SJSA1 (cell line): Measurements from ENCODE around the gene KDR. TPM values are rescaled to one million over a fixed set of nuclear protein-coding genes. Genes with fewer than 3 reads are reported as not detected.

ENCODE experiments used
- DNase-seq, 2 experiments: peaks; one replicate each; pipeline ENCODE4 v3.0.0-alpha.2; 2015 to 2020; ENCODE audit warnings: low spot score in 2 of 2, low read depth in 1 of 2
- H3K27ac ChIP-seq: fragments of 250-450 bp; sonication (Bioruptor Pico); 2 replicates; pipeline ENCODE4 v1.5.1; 2020; ENCODE audit warnings: mild to moderate bottlenecking, moderate library complexity
- H3K27me3 ChIP-seq: fragments of 250-450 bp; sonication (Bioruptor Pico); replicated peaks from 2 replicates; pipeline ENCODE4 v1.5.1; 2020; ENCODE audit warnings: mild to moderate bottlenecking, moderate library complexity
- H3K36me3 ChIP-seq: fragments of 250-450 bp; sonication (Bioruptor Pico); 2 replicates; pipeline ENCODE4 v1.5.1; 2020; ENCODE audit warnings: mild to moderate bottlenecking
- H3K4me1 ChIP-seq: fragments of 250-450 bp; sonication (Bioruptor Pico); replicated peaks from 2 replicates; pipeline ENCODE4 v1.6.1; 2021; ENCODE audit warnings: mild to moderate bottlenecking
- H3K4me3 ChIP-seq: fragments of 250-450 bp; sonication (Bioruptor Pico); 2 replicates; pipeline ENCODE4 v1.5.1; 2020; ENCODE audit warnings: mild to moderate bottlenecking
- H3K9me3 ChIP-seq: fragments of 250-450 bp; sonication (Bioruptor Pico); replicated peaks from 2 replicates; pipeline ENCODE4 v1.5.1; 2020; ENCODE audit warnings: mild to moderate bottlenecking
- total RNA-seq: library from RNA; depleted of rRNA; stranded (reverse); fragments of >200 nt; shearing (Covaris generic); gene quantifications from 2 replicates; pipeline ENCODE4 v1.2.3, GENCODE V29; 2014

Gene KDR
- total RNA-seq, 1 experiment from 2014 or later, result 0.16 TPM

DNA sequence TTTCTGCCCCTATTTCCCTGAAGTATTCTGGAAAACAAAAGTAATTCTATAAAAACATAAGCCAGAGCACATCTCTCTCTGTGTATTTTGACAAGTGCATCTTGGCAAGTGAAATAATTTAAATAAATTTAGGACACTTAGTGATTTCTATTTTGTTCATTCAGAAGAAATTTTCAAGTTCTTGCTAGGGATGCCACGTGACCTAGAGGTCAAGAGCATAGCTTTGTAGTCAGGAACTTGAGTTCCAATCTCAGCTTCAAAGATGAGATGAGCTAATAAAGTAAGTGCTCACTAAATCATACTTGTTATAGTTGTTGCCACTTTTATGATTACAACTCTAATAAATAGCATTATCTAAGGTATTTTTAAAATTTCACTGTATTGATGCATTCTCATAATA is 13.8 kb downstream of the KDR start:
- DNase-seq, result no peak
- H3K27me3 ChIP-seq, result no peaks in the 10 kb centered on the region
- no peaks in the 10 kb centered on the region for H3K4me1 ChIP-seq

DNA sequence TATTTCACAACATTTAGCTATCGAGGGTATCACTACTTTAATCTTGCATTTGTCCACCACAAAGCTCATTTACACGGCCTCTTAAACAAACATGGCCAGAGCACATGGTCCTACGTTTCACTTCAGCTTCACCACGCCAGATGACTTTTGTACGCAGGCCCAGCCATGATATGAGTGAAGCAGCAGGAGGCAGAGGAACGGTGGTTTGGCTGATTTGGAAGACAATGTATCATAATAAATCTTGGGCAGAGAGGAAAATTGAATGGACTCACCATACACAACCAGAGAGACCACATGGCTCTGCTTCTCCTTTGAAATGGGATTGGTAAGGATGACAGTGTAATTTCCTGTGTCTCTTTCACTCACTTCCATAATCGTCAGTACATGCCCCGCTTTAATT is 15.3 kb downstream of the KDR start:
- H3K4me1 ChIP-seq, result no peaks in the 10 kb centered on the region
- no peaks in the 10 kb centered on the region for H3K9me3 ChIP-seq
- no peaks in the 10 kb centered on the region for H3K36me3 ChIP-seq
- H3K4me3 ChIP-seq, result no peak overlapping the region
- H3K27me3 ChIP-seq, result no peaks in the 10 kb centered on the region; the same call in 1 of the 2 replicates
- DNase-seq, result no peak
- H3K27ac ChIP-seq, result no peak overlapping the region

More for the DNA sequence above, 13.8 kb downstream of the KDR start:
- Histone ChIP-seq H3K9me3 (no peaks in the 10 kb centered on the region), H3K4me3 (no peak overlapping the region), H3K27ac (no peak overlapping the region), H3K36me3 (no peaks in the 10 kb centered on the region)

DNA sequence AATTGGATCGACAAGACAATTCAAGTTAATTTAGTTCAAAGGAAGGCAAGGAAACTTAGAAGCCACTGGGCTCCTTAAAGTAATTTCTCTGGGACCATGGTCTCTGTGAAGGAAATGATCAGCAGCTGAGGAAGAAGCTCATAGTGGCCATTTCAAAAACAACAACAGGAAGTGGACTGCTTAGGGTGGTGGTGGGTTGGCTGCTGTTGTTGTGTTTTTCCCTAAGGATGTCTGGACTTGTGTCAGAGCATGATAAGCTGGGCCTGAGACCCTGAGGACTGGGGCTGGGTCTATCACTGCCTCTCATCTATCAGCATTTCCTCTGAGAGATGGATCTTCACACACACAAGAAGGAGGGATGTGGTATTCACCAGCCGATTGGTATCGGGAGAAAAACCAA is 18.3 kb downstream of the KDR start:
- H3K36me3 ChIP-seq, result no peaks in the 10 kb centered on the region
- no peak overlapping the region for H3K27ac ChIP-seq
- H3K27me3 ChIP-seq, result no peaks in the 10 kb centered on the region; the same call in 1 of the 2 replicates
- H3K9me3 ChIP-seq, result no peaks in the 10 kb centered on the region
- H3K4me3 ChIP-seq, result no peak overlapping the region
- DNase-seq, result no peak
- no peaks in the 10 kb centered on the region for H3K4me1 ChIP-seq

DNA sequence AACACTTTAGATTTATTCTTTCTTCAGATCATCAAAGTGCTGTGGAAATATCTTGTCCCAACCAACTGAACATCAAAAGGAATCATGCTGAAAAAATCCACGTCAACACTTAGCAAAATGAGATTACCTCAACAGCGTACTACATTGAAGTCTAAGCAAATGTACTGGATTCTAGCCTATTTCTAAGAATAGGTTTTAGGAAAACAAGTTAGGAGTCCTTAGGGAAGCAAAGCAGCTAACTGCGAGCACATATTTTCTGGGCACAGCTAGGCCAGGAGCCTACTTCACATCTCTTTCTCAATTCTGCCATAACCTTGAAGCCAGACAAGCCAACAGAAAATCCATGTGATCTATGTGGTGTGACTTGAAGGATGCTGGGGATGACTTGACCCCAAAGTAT is 22.2 kb downstream of the KDR start:
- Histone ChIP-seq H3K36me3 (no peaks in the 10 kb centered on the region), H3K4me1 (no peaks in the 10 kb centered on the region), H3K27me3 (no peaks in the 10 kb centered on the region; the same call in 1 of the 2 replicates), H3K27ac (no peak overlapping the region), H3K9me3 (no peaks in the 10 kb centered on the region), H3K4me3 (no peak overlapping the region)
- DNase-seq, result no peak

DNA sequence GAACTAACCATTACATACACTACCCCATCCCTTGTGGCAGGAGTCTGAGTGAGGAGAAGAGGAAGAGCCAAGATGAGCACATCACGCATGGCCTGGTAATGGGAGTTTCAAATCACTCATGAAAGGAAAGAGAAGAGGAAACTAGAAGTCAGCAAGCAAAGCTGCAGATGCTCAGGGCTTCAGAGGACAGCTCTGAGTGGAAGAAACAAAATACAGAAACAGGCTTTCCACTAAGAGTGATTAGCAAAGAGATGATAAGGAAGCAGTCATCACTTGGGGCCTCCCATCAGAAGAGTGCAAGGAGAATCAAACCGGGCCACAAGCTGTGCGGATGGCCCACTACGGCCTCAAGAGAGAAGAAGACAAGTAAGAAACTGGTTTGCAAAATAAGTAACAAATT is 25.6 kb downstream of the KDR start:
- Histone ChIP-seq H3K27me3 (no peaks in the 10 kb centered on the region), H3K4me1 (no peaks in the 10 kb centered on the region), H3K4me3 (no peak overlapping the region), H3K9me3 (no peaks in the 10 kb centered on the region), H3K27ac (no peak overlapping the region), H3K36me3 (no peaks in the 10 kb centered on the region)
- DNase-seq, result no peak

DNA sequence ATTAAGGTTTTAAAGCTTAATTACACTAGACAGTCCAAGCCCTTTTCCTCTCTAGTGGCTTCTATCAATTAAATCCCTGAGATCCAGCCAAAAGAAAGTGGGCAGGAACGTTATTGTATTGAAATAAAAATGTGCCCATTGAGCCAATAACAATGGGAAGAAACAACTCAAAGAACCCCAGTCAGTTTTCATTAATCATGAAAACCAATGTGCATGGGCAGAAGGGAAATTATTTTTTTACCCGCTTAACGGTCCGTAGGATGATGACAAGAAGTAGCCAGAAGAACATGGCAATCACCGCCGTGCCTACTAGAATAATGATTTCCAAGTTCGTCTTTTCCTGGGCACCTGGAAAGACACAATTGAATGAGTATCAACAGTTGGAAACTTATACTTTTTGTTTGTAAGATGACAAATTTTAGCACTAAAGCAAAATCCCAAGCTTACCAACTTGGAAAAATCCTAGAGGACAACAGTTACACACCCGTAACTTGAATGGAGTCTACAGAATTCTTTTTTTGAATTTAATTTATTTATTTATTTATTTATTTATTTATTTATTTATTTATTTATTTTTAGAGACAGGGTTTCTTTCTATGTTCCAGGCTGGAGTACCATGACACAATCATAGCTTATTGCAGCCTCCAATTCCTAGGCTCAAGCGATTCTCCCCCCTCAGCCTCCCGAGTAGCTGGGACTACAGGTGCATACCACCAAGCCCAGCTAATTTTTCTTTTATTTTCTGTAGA is 26.8 kb downstream of the KDR start:
- no peak for DNase-seq
- H3K4me1 ChIP-seq, result no peaks in the 10 kb centered on the region
- no peaks in the 10 kb centered on the region for H3K9me3 ChIP-seq
- H3K27me3 ChIP-seq, result no peaks in the 10 kb centered on the region
- H3K4me3 ChIP-seq, result no peak overlapping the region
- no peaks in the 10 kb centered on the region for H3K36me3 ChIP-seq
- no peak overlapping the region for H3K27ac ChIP-seq

DNA sequence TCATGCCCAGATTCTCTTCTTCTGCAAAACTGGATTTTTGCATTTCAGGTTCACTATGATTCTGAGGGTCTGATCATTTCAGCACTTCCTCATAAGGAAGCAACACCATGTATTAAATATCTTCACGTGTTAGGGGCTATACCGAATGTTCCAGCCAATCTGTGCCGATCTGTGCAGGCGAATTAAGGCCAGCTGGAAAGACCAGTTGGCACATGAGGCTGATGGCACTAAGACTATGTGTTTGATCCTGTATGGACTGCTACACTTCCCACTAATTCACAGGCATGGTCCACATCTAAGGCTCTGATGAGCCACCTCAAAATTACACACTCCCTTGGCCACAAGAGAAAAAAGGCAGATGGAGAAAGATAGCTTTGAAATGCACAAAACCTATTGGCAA is 28.8 kb downstream of the KDR start:
- no peaks in the 10 kb centered on the region for H3K36me3 ChIP-seq
- H3K4me3 ChIP-seq, result no peak overlapping the region
- no peak for DNase-seq
- H3K9me3 ChIP-seq, result no peaks in the 10 kb centered on the region
- H3K4me1 ChIP-seq, result no peaks in the 10 kb centered on the region
- no peaks in the 10 kb centered on the region for H3K27me3 ChIP-seq
- no peak overlapping the region for H3K27ac ChIP-seq

DNA sequence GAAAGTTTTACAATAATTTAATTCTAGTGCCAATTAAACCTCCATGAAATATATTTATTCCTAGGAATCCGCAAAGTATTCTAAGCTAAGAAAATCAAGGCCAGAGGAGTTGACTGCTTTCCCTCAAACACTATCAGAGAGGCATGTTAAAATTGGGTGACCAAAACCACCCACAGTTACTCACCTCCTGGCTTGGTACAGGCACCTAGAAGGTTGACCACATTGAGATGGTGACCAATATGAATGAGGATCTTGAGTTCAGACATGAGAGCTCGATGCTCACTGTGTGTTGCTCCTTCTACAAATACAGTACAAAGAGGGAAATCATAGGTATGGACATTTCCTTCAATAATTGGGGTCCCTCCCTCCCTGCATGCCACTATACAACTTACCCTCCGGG is 29.4 kb downstream of the KDR start:
- no peaks in the 10 kb centered on the region for H3K27me3 ChIP-seq
- no peaks in the 10 kb centered on the region for H3K9me3 ChIP-seq
- no peaks in the 10 kb centered on the region for H3K36me3 ChIP-seq
- DNase-seq, result no peak
- no peak overlapping the region for H3K27ac ChIP-seq
- H3K4me1 ChIP-seq, result no peaks in the 10 kb centered on the region
- H3K4me3 ChIP-seq, result no peak overlapping the region

DNA sequence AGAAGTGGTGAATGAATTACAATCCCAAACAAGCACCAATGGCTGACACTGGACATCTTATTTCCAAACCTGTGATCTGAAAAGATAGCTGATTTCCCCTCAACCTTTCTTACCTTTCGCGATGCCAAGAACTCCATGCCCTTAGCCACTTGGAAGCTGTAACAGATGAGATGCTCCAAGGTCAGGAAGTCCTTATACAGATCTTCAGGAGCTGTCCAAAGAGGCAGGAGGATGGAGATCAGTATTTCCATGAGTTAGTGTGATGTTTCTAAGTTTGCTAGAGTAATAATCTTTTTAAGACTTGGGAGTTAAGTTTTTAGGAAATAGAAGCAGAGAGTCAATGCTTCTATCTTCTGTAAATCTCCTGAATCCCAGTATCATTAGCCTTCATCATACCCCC is 32.9 kb downstream of the KDR start:
- H3K36me3 ChIP-seq, result no peaks in the 10 kb centered on the region
- H3K27ac ChIP-seq, result no peak overlapping the region
- H3K4me1 ChIP-seq, result no peaks in the 10 kb centered on the region
- no peak for DNase-seq
- no peaks in the 10 kb centered on the region for H3K9me3 ChIP-seq
- H3K27me3 ChIP-seq, result no peaks in the 10 kb centered on the region; the same call in 1 of the 2 replicates
- no peak overlapping the region for H3K4me3 ChIP-seq

DNA sequence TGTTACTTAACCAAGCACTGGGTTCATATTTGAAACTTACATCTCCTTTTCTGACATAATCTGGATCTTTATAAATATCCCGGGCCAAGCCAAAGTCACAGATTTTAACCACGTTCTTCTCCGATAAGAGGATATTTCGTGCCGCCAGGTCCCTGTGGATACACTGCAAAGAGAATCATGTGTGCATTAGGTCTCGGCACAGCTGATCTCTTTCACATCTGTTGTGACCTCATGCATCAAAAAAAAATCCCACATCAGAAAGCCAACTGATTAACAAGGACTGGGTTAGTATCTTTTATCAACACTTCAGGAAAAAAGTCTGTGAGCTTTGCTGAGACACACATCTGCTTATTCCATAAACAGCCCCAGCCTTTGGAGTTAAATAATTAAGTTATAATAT is 35.5 kb downstream of the KDR start:
- no peaks in the 10 kb centered on the region for H3K4me1 ChIP-seq
- no peaks in the 10 kb centered on the region; the same call in 1 of the 2 replicates for H3K27me3 ChIP-seq
- no peak overlapping the region for H3K27ac ChIP-seq
- H3K36me3 ChIP-seq, result no peaks in the 10 kb centered on the region
- H3K4me3 ChIP-seq, result no peak overlapping the region
- no peak for DNase-seq
- no peaks in the 10 kb centered on the region for H3K9me3 ChIP-seq

DNA sequence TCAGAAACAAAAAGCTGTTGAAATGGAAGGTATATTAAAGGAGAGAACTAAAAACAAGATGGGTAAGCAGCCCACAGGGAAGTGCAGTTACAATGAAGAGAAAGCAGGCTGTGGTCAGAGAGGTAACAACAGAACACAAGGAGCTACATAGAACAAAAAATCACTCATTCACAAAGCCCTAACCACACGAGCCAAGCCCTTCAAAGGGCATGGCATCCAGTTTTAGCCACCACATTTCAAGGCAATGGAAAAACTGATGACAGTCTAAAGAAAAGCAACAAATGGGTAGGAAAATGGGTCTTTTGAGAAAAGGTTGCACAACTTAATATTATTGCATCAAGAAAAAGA is 37.5 kb downstream of the KDR start:
- Histone ChIP-seq H3K4me1 (no peaks in the 10 kb centered on the region), H3K36me3 (no peaks in the 10 kb centered on the region), H3K4me3 (no peak overlapping the region), H3K27me3 (no peaks in the 10 kb centered on the region; the same call in none of the 2 replicates), H3K9me3 (no peaks in the 10 kb centered on the region), H3K27ac (no peak overlapping the region)
- DNase-seq, result no peak

DNA sequence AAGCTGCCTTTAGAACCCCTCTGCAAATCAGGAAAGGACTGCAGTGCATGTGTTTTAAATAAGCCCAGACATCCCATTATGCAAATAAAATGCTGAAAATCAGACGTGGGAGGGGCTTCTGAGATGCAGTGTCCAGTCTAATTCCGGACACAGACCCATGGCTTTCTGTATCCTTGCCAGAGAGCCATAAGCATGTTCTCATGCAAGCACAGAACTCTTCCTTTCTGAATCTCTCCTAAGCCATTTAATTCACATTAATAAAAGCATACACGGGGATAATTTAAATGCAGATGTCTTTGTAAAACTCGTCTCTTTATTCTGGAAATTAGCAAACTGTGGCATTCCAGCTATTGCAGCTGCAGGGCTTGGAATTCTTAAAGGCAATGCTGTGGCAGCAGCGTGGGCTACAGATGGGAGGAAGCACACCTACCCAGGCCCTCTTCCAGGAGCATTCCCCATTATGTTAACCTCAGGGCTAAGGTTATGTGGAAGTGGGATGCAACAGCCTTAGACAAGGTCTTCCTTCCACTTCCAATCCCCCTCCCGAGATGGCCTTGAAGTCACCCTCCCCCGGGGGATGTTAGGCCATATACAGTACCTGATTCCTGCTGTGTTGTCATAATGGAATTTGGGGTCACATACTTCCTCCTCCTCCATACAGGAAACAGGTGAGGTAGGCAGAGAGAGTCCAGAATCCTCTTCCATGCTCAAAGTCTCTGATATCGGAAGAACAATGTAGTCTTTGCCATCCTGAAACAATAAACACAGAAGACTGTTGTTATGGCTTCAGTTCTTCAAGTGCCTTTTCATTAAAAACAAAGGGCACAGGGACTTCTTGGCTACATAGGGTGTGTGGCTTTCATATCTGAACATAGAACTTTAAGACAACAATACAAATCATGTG is 38.1 kb downstream of the KDR start:
- H3K9me3 ChIP-seq, result no peaks in the 10 kb centered on the region
- H3K4me1 ChIP-seq, result no peaks in the 10 kb centered on the region
- H3K4me3 ChIP-seq, result no peak overlapping the region
- no peak overlapping the region for H3K27ac ChIP-seq
- DNase-seq, result no peak
- H3K27me3 ChIP-seq, result no peaks in the 10 kb centered on the region; the same call in none of the 2 replicates
- H3K36me3 ChIP-seq, result no peaks in the 10 kb centered on the region

DNA sequence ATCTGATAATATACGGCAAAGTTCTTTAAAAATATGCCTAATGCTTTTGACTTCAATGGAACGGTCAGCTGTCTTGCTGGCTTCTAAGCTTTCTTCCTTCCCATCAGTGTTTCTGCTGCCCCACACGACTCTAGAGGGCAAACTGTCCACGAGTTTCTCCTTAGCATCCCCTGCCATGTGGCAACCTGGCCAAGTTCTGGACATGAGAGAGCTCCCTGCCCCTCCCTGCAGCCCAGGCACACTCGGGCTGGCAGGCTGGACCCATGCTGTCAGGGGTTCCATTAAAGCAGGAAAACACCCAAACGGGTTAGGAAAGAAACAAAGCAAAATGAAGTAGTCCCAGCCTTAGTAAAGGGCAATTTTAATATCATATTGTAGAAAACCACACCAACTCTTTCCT is 38.8 kb downstream of the KDR start:
- no peak for DNase-seq
- no peak overlapping the region for H3K4me3 ChIP-seq
- H3K4me1 ChIP-seq, result no peaks in the 10 kb centered on the region
- H3K36me3 ChIP-seq, result no peaks in the 10 kb centered on the region
- H3K27me3 ChIP-seq, result peaks cover 3% of the 10 kb centered on the region
- no peaks in the 10 kb centered on the region for H3K9me3 ChIP-seq
- no peak overlapping the region for H3K27ac ChIP-seq

DNA sequence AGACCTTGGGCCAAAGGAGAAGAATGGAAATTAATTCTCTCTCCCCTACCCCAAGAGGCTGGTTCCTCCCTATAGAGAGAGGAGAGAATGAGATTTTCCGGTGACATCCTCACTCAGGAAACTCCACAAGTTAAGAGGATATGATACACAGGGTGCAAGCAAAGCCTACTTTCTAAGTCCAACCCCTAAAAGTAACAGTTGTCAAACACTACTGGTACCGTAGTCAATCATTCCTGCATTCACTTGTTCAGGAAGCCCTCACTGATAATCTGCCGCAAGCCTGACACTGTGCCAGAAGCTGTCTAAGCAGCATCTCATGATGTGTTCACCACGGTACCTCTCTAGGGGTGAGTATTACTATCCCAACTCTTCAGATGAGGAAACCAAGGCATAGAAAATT is 41.7 kb downstream of the KDR start:
- Histone ChIP-seq H3K27ac (no peak overlapping the region), H3K4me1 (no peaks in the 10 kb centered on the region), H3K9me3 (no peaks in the 10 kb centered on the region), H3K36me3 (no peaks in the 10 kb centered on the region), H3K27me3 (peaks cover 17% of the 10 kb centered on the region), H3K4me3 (no peak overlapping the region)
- DNase-seq, result no peak
